Stimulated activated CD4-positive, alpha-beta T cell treated with anti-CD3 and anti-CD28 coated beads, Interleukin-1b, Interleukin-23, amount 100 ng/mL, for 4 hours (primary cell): ENCODE data around the gene PLA2G4E.

ENCODE experiments used
- DNase-seq, 2 donors: peaks; one replicate each; pipeline ENCODE4 v3.0.0-alpha.2; 2020; ENCODE audit warnings: low read depth in 2 of 2

Gene PLA2G4E

GRCh38 chr15:41992803-41993190 is 28.0 kb downstream of the PLA2G4E start:
- DNase-seq, result no peak

- DNase-seq, result no peak
Observed at GRCh38 chr15:41992151-41992802, 28.6 kb downstream of the PLA2G4E start.

DNA sequence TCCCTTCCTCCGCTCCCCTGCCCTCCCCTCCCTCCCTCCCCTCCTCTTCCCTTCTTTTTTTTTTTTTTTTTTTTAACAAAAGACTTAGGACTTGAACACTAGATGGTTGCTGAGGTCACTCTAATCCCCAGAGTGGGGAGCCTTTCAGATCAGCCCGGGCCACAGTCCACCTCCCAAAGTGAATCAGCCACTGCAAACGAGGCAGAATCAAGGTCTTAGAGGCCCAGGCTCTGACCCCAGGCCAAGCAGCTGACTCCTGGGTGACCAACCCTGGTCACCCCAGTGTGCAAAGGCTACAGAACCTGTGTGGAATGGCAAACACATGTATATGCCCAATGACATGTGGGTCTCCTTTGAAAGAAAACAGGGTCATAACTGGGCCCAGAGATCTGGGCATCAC is 30.2 kb downstream of the PLA2G4E start:
- no peak for DNase-seq

DNA sequence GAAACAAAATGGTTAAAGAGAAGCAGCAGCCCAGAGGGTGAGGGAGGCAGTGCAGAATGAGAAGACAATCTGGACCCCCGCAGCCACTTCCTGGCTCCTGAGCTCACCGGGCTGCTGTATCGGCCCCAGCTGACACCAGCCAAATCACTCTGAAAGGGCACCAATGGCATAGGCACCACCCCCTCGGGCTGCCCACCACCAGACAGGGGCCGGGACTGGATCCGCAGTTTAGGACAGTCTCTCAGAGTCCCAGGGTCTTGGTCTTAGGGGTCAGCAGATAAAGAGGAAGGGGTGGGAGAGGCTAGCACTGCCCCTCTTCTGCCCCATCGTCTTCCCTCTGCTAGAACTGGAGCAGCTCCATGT is 30.6 kb downstream of the PLA2G4E start:
- no peak for DNase-seq

- DNase-seq, result peak; percentile 86 to 87
Observed at GRCh38 chr15:41989573-41990242, 31.1 kb downstream of the PLA2G4E start.

GRCh38 chr15:41988896-41989572 is 31.8 kb downstream of the PLA2G4E start:
- no peak for DNase-seq

GRCh38 chr15:41987925-41988275 is 32.9 kb downstream of the PLA2G4E start:
- DNase-seq, result no peak

GRCh38 chr15:41987246-41987924 is 33.5 kb downstream of the PLA2G4E start:
- DNase-seq, result no peak

GRCh38 chr15:41985236-41986160 is 35.3 kb downstream of the PLA2G4E start:
- DNase-seq, result no peak

GRCh38 chr15:41984622-41985021 is 36.2 kb downstream of the PLA2G4E start:
- no peak for DNase-seq

DNA sequence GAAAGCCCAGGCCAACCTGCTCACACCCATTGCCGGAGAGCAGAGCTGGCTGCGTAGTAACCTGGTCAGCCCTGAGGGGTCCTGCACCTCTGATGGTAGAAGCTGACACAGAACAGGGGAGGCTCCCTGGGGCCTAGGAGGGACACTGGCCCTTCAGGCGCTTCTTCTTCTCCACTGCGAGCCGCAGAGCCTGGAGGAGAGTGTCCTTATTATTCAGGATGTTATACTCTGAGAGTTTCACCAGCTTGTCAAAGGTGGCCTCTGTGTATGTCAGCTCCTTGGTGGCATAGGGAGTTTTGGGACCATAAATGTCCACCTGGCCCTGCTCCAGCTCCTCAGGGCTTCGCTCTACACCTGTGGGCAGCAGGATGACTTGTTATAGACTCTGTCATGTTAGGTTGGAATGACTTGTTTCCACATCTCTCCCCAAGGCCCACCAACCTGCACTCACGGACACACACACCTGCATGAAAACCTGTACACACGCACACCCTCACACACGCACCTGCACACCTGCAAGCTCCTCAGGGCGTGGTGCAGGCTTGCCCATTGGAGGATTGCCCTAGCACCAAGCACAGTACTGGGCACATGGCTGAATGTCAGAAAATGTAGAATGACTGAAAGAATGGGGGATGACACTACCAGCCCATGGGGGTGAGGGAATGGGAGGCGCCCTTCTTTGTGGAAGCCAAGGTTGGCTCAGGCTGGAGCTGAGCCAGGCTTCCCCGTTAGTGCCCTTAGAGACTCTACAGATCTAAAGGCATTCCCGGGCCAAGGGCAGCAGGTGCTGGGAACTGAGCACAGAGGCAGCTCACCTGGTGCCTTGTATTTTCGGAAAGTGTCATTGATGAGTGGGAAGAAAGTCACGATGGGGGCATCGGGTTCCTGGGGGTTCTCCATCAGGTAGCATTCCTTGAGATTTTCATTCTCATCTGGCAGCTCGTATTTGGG is 36.9 kb downstream of the PLA2G4E start:
- no peak for DNase-seq

DNA sequence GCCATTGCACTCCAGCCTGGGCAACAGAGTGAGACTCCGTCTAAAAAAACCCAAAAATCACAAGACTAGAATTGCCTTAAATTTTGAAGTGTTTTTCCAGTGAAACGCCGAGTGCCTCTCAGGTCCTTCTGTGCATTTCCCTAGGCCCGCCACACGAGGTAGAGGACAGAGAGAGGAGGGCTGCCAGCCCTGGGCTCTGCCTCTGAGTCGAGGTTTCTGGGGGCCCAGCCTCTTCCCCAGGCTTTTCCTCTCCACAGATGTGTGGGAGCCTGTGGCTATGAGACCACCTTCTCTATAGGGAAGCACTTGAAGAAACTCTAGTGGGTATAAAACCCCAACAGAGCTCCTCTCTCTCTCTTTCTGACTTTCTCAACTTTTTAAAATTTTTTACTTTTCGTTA is 37.6 kb downstream of the PLA2G4E start:
- DNase-seq, result no peak

GRCh38 chr15:41982133-41982930 is 38.5 kb downstream of the PLA2G4E start:
- no peak for DNase-seq

DNA sequence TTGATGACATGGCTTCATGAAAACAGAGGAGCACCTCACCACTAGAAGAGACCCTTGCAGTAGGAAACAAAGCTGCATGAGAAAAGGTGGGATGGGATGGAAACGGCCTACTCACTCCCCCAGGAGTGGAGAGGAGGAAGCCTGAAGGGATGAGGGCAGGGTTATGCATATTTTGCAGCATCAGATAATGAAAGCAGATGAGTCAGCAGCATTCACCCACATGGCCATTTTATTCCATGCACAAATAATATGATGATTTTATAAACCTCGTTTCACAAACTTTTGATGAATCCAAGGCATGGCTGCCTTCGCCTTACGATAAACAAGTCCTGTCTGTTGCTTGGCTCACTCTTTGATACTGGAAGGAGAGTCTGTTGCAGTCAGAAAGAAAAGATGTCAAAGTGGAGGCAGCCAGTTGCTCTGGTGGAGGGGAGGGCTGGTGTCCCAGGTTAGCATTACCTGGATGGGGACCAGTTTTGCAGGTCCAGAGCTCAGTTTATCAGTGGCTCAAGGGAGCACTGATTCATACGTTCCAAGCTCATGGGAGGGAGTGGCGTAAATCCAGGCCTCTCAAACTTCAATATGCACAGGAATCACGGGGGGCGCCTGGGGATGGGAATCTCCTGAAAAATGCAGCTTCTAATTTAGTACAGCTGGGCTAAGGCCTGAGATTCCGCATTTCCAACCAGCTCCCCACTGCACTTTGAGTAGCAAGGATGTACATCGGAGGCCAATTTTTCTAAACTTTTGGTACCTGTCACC is 39.3 kb downstream of the PLA2G4E start:
- DNase-seq, result no peak

- no peak for DNase-seq
Observed at GRCh38 chr15:41980654-41981323, 40.1 kb downstream of the PLA2G4E start.

GRCh38 chr15:41979493-41980266 is 41.2 kb downstream of the PLA2G4E start:
- DNase-seq, result no peak

GRCh38 chr15:41978534-41978933 is 42.3 kb downstream of the PLA2G4E start:
- DNase-seq, result no peak
